IPS-20b (cell line): Measurements from ENCODE around the gene SLC25A13.

Source experiments
- H3K27ac ChIP-seq: one replicate; pipeline ENCODE4 v1.5.1; 2013; ENCODE audit warnings: low read length
- H3K27me3 ChIP-seq: 2 replicates; pipeline ENCODE4 v1.6.1; 2013; ENCODE audit warnings: mild to moderate bottlenecking, low read length, inconsistent platforms; ENCODE audit not compliant: insufficient read depth
- H3K36me3 ChIP-seq: 2 replicates; pipeline ENCODE4 v1.6.1; 2013; ENCODE audit warnings: low read depth, mild to moderate bottlenecking, inconsistent platforms, low read length, moderate library complexity; ENCODE audit not compliant: insufficient read depth
- H3K4me1 ChIP-seq: 2 replicates; pipeline ENCODE4 v1.6.1; 2013; ENCODE audit warnings: mild to moderate bottlenecking, control low read depth, inconsistent platforms, low read length, moderate library complexity; ENCODE audit not compliant: insufficient read depth
- H3K4me3 ChIP-seq: 2 replicates; pipeline ENCODE4 v1.5.1; 2013; ENCODE audit warnings: mild to moderate bottlenecking, low read length, inconsistent platforms
- H3K9ac ChIP-seq: 2 replicates; pipeline ENCODE4 v1.6.1; 2013; ENCODE audit warnings: low read depth, mild to moderate bottlenecking, inconsistent platforms, low read length, moderate library complexity
- H3K9me3 ChIP-seq: 2 replicates; pipeline ENCODE4 v1.6.1; 2013; ENCODE audit warnings: mild to moderate bottlenecking, low read depth, low read length, inconsistent platforms; ENCODE audit not compliant: insufficient read depth

The SLC25A13 gene

GRCh38 chr7:96322373-96322695, 436 bp upstream of the SLC25A13 start:
- H3K4me1 ChIP-seq, result peaks cover 13% of the 10 kb centered on the region; the same call in 1 of the 2 replicates
- no peaks in the 10 kb centered on the region for H3K9me3 ChIP-seq
- H3K27me3 ChIP-seq, result no peaks in the 10 kb centered on the region
- peak overlapping the region; percentile 69 for H3K4me3 ChIP-seq
- H3K9ac ChIP-seq, result peak overlapping the region; percentile 91; the same call in 1 of the 2 replicates
- no peak overlapping the region for H3K27ac ChIP-seq
- no peaks in the 10 kb centered on the region for H3K36me3 ChIP-seq

- Histone ChIP-seq H3K9ac (peak overlapping the region; percentile 91), H3K27me3 (no peaks in the 10 kb centered on the region), H3K4me3 (peak overlapping the region; percentile 69), H3K9me3 (no peaks in the 10 kb centered on the region), H3K4me1 (peaks cover 13% of the 10 kb centered on the region; the same call in 1 of the 2 replicates), H3K36me3 (no peaks in the 10 kb centered on the region), H3K27ac (peak overlapping the region; percentile 91)
These were observed 754 bp downstream of the SLC25A13 start for GRCh38 chr7:96321031-96321657.

- Histone ChIP-seq H3K9me3 (no peaks in the 10 kb centered on the region), H3K27ac (no peak overlapping the region), H3K27me3 (no peaks in the 10 kb centered on the region), H3K36me3 (no peaks in the 10 kb centered on the region), H3K9ac (peak overlapping the region; percentile 91; the same call in 1 of the 2 replicates), H3K4me1 (peaks cover 13% of the 10 kb centered on the region; the same call in 1 of the 2 replicates), H3K4me3 (peak overlapping the region; percentile 69)
These were observed 1.5 kb downstream of the SLC25A13 start for GRCh38 chr7:96320442-96320841.

- no peak overlapping the region for H3K4me3 ChIP-seq
- no peak overlapping the region for H3K9ac ChIP-seq
- no peaks in the 10 kb centered on the region for H3K9me3 ChIP-seq
- peaks cover 22% of the 10 kb centered on the region for H3K4me1 ChIP-seq
- H3K27me3 ChIP-seq, result no peaks in the 10 kb centered on the region
- H3K27ac ChIP-seq, result no peak overlapping the region
- H3K36me3 ChIP-seq, result no peaks in the 10 kb centered on the region
These were observed 2.5 kb downstream of the SLC25A13 start for GRCh38 chr7:96319439-96319838.

- H3K27me3 ChIP-seq, result no peaks in the 10 kb centered on the region
- no peak overlapping the region for H3K4me3 ChIP-seq
- no peaks in the 10 kb centered on the region for H3K9me3 ChIP-seq
- H3K27ac ChIP-seq, result no peak overlapping the region
- no peak overlapping the region for H3K9ac ChIP-seq
- peaks cover 6% of the 10 kb centered on the region; the same call in 1 of the 2 replicates for H3K36me3 ChIP-seq
- H3K4me1 ChIP-seq, result peaks cover 20% of the 10 kb centered on the region
These were observed 4.9 kb downstream of the SLC25A13 start for GRCh38 chr7:96316949-96317348.

- H3K4me3 ChIP-seq, result no peak overlapping the region
- no peaks in the 10 kb centered on the region for H3K9me3 ChIP-seq
- H3K27ac ChIP-seq, result no peak overlapping the region
- H3K9ac ChIP-seq, result no peak overlapping the region
- no peaks in the 10 kb centered on the region for H3K27me3 ChIP-seq
- H3K4me1 ChIP-seq, result peaks cover 16% of the 10 kb centered on the region
- H3K36me3 ChIP-seq, result peaks cover 6% of the 10 kb centered on the region; the same call in 1 of the 2 replicates
These were observed 6.8 kb downstream of the SLC25A13 start for GRCh38 chr7:96315125-96315512.

GRCh38 chr7:96314402-96315124, 7.3 kb downstream of the SLC25A13 start:
- Histone ChIP-seq H3K4me3 (no peak overlapping the region), H3K9ac (no peak overlapping the region), H3K36me3 (peaks cover 6% of the 10 kb centered on the region; the same call in 1 of the 2 replicates), H3K4me1 (peaks cover 19% of the 10 kb centered on the region), H3K27me3 (no peaks in the 10 kb centered on the region), H3K27ac (no peak overlapping the region), H3K9me3 (no peaks in the 10 kb centered on the region)

- Histone ChIP-seq H3K27ac (no peak overlapping the region), H3K36me3 (peaks cover 6% of the 10 kb centered on the region; the same call in 1 of the 2 replicates), H3K9ac (no peak overlapping the region), H3K9me3 (no peaks in the 10 kb centered on the region), H3K27me3 (no peaks in the 10 kb centered on the region), H3K4me1 (peaks cover 25% of the 10 kb centered on the region), H3K4me3 (no peak overlapping the region)
These were observed 8.0 kb downstream of the SLC25A13 start for GRCh38 chr7:96313940-96314339.

GRCh38 chr7:96312502-96312901, 9.4 kb downstream of the SLC25A13 start:
- Histone ChIP-seq H3K27me3 (no peaks in the 10 kb centered on the region), H3K27ac (no peak overlapping the region), H3K9ac (no peak overlapping the region), H3K9me3 (no peaks in the 10 kb centered on the region), H3K36me3 (peaks cover 6% of the 10 kb centered on the region; the same call in 1 of the 2 replicates), H3K4me1 (peaks cover 28% of the 10 kb centered on the region), H3K4me3 (no peak overlapping the region)

GRCh38 chr7:96311967-96312366, 9.9 kb downstream of the SLC25A13 start:
- Histone ChIP-seq H3K27ac (no peak overlapping the region), H3K4me3 (no peak overlapping the region), H3K9ac (no peak overlapping the region), H3K27me3 (no peaks in the 10 kb centered on the region), H3K4me1 (peaks cover 28% of the 10 kb centered on the region), H3K9me3 (no peaks in the 10 kb centered on the region), H3K36me3 (peaks cover 6% of the 10 kb centered on the region; the same call in 1 of the 2 replicates)

GRCh38 chr7:96310110-96310509, 11.8 kb downstream of the SLC25A13 start:
- Histone ChIP-seq H3K27me3 (no peaks in the 10 kb centered on the region), H3K27ac (no peak overlapping the region), H3K4me1 (peaks cover 35% of the 10 kb centered on the region), H3K4me3 (no peak overlapping the region), H3K9ac (no peak overlapping the region), H3K9me3 (no peaks in the 10 kb centered on the region), H3K36me3 (peaks cover 6% of the 10 kb centered on the region; the same call in 1 of the 2 replicates)

GRCh38 chr7:96308950-96309263, 13.0 kb downstream of the SLC25A13 start:
- Histone ChIP-seq H3K4me1 (peaks cover 27% of the 10 kb centered on the region; the same call in 1 of the 2 replicates), H3K4me3 (0 out of 2 replicates have a peak overlapping the region, but pooled peaks have one; percentile 2), H3K27me3 (no peaks in the 10 kb centered on the region), H3K9ac (no peak overlapping the region), H3K36me3 (peaks cover 6% of the 10 kb centered on the region; the same call in 1 of the 2 replicates), H3K9me3 (no peaks in the 10 kb centered on the region), H3K27ac (no peak overlapping the region)
